ENCODE measurements around the gene AP5Z1. TPM values are rescaled to one million over a fixed set of nuclear protein-coding genes. Genes with fewer than 3 reads are reported as not detected.

Gene AP5Z1
- total RNA-seq, result 60.9 and 76.0 TPM in 2 replicates

- DNase-seq (ENCODE audit: extremely low read depth, low read depth, low spot score), result peak; percentile 56
These were observed at the start of gene AP5Z1 for GRCh38 chr7:4775250-4775847. Gene AP5Z1, plus strand, starts transcription at chr7:4775623. Its CDS starts 93 bp downstream, at chr7:4775716.

DNA sequence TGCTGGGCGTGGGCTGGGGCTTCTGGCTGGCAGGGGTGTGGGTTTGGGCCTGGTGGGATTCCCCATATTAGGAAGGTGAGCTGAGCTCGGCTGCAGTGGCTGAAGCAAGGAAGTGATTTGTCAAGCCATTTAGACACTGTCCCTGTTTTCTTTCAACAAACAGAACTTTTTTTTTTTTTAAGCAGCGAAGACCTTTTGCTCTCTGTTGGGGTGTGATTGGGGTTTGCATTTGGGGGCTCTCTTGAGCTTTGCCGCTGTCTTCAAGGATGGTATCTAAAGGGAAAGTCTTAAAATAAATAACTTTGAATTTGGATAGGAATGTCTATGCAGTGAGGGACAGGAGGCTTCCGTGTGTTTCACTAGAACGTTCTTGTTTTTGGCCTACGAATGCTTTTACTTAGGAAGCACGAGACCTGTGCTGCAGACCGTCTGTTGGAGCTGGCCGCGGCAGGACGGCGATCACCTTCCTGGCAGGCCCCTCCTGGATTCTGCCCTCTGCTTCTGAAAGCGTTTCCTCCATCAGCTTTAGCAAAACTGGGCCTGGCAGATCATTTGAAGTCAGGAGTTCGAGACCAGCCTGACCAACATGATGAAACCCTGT, 49.5 kb upstream of the AP5Z1 start:
- no peak for DNase-seq (ENCODE audit: extremely low read depth, low read depth, low spot score)

- no peak for DNase-seq (ENCODE audit: extremely low read depth, low read depth, low spot score)
These were observed 48.9 kb upstream of the AP5Z1 start for GRCh38 chr7:4726566-4726965.

GRCh38 chr7:4727914-4728705, 47.3 kb upstream of the AP5Z1 start:
- no peak for DNase-seq (ENCODE audit: extremely low read depth, low read depth, low spot score)

GRCh38 chr7:4729266-4729665, 46.2 kb upstream of the AP5Z1 start:
- DNase-seq (ENCODE audit: extremely low read depth, low read depth, low spot score), result no peak

DNA sequence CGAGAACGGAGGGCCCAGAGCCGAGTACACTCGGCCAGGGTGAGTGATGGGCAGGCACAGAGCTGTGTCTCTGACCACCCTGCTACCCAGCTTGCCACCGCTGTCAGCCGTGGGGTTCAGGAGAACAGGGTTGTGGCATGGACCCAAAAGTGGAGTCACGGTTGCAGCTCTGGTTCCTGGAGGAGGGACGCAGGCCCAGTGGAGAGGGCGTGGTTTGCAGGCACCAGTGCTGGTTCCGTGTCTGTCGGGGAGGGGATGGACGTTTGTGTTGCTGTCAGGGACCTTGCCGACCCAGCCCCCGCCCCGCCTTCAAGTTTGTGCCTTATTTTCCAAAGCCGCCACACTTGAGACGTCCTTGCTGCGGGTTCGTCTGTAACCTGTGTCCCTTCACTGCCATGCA, 45.1 kb upstream of the AP5Z1 start:
- DNase-seq (ENCODE audit: extremely low read depth, low read depth, low spot score), result no peak

- DNase-seq (ENCODE audit: extremely low read depth, low read depth, low spot score), result no peak
These were observed 44.5 kb upstream of the AP5Z1 start for GRCh38 chr7:4730971-4731370.

DNA sequence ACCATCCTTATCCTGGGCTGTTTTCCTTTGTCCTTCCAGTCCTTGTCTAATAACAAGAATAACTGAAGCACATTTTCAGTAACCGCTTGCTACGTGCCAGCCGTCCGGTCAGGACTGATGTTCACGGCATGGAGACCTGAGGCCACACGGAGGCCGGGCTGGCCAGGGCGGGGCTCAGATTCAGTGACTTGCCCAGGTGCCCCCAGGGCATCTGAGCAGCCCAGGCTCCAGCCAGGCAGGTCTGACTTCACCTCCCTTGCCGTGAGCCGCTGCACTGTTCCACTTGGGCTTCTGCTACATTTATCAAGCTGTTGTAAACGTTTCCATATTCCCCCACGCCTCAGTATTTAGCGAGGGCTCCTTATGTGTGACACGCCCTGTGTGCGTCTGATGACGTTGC, 43.6 kb upstream of the AP5Z1 start:
- no peak for DNase-seq (ENCODE audit: extremely low read depth, low read depth, low spot score)

DNA sequence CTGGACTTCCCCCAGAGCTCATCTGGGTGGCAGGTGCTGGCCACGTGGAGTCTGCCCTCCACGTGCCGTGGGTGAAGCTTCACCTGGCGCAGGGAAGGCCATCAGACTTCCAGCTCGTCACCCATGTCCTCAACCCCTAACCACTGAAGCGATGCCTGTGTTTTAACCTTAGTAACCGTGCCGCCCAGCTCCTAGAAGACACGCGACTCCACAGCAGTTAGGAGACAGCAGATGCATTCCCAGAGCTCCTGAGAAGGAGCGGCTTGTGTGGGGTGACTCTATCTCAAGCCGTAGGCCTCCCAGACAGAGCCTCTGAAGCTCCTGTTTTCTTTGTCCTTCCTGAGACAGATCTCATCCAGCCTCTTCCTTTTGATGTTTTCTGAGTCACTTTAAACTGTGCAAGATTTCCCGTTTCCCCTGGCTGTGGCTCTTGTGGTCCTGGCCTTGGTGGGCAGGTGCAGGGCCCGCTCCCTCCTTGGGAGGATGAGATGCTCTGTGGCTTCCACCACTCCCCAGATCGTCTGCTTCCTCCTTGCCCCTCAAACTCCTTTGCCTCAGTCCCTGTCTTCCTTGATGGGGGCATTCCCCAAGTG, 41.4 kb upstream of the AP5Z1 start:
- no peak for DNase-seq (ENCODE audit: extremely low read depth, low read depth, low spot score)

GRCh38 chr7:4734587-4735345, 40.7 kb upstream of the AP5Z1 start:
- no peak for DNase-seq (ENCODE audit: extremely low read depth, low read depth, low spot score)

GRCh38 chr7:4737300-4737699, 38.1 kb upstream of the AP5Z1 start:
- DNase-seq (ENCODE audit: extremely low read depth, low read depth, low spot score), result no peak

DNA sequence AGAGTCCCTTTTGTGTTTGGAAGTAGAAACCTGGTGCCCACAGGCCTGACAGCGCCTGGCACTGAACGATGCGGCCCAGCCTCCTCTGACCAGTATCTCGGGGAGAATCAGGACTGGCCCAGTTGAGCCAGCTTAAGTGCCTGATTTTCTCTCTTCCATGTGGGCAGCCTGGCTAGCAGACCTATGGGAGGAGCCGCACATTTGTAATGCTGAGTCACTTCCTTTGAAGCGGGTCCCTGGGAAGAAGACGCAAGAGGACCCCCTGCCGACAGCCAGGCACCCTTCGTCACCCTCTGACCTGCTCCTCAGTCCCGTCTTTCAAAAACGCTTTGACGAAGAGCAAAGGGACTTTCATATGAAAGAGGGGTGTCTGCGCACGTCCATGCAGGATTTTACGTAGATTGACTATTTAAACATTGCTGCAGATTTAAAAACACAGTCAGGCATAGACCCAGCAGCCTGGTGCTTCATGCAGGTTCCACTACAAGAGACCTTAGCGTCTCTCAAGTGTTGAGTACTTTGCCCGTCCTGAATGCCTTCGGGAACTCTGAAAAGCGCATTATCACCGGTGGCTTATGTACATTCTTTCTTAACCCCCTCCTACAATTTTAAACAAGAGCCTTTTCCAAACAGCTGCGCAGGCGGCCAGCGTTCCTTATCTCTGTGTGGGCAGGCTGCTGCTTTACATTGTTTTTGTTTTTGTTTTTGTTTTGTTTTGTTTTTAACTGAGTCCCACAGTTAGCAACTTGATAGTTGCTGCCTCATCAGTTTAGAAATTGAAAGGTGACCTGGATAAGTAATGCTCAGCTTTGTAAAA, 36.5 kb upstream of the AP5Z1 start:
- no peak for DNase-seq (ENCODE audit: extremely low read depth, low read depth, low spot score)

DNA sequence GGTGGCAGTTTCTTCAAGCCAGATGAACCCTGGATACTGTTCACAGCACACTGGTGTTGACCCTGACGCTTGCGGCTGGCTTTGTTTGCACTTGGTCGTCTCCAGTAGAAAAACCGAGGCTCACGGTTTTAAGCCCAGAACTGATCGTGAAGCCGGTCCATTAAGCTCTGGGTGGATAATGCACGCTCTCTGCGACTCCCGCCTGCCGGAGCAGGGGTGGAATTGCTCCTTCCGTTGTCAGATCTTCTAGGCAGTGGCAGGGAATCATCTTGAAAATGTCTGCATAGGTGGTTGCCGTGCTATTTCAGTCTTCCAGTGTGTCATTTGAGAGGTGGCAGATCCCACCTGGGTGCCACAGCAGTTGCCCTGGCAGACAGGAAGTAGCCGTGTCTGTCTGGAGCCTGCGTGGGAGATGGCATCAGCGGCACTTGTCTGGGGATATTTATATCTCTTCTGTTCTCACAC, 35.9 kb upstream of the AP5Z1 start:
- DNase-seq (ENCODE audit: extremely low read depth, low read depth, low spot score), result no peak

- DNase-seq (ENCODE audit: extremely low read depth, low read depth, low spot score), result no peak
These were observed 34.6 kb upstream of the AP5Z1 start for GRCh38 chr7:4740796-4741195.

DNA sequence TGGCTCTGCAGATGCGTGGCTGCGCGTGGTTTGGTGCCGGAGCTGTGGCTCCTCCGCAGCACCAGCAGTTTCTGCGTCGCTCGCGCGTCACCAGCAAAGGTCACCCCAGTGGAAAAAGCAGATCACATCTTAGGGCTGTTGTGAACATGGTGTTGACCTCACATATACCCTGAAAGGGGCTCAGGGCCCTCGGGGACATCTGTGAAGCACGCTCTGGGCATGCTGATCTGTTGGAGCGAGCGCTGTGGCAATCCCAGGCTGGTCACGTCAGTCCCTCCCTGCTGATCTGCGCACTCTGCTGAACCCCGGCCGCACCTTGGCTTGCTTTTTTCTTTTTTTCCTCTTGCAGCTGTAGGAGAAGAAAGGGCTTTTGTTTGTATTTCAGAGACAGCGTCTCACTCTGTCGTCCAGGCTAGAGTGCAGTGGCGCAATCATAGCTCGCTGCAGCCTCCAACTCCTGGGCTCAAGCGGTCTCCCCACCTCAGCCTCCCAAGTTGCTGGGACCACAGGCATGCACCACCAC, 33.3 kb upstream of the AP5Z1 start:
- DNase-seq (ENCODE audit: extremely low read depth, low read depth, low spot score), result no peak

DNA sequence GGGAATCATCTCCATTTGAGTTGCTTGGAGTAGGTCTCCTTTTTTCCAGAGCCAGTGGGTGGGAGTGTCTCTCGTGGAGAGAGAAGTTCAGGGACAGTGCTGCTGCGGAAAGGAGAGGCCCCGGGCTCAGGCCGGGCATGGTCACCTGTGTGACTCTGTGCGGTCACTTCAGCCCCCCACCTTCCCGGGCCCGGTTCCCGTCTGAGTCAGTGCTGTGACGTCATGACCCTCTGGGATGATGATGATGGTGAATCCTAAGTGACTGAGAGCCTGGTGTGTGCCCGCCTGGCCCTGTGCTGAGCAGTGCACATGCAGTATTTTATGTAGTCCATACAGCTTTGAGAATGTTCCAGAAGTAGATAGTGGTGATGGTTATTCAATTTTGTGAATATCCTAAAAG, 32.6 kb upstream of the AP5Z1 start:
- no peak for DNase-seq (ENCODE audit: extremely low read depth, low read depth, low spot score)

- DNase-seq (ENCODE audit: extremely low read depth, low read depth, low spot score), result peak; percentile 85
These were observed 30.8 kb upstream of the AP5Z1 start for GRCh38 chr7:4744391-4745264.

DNA sequence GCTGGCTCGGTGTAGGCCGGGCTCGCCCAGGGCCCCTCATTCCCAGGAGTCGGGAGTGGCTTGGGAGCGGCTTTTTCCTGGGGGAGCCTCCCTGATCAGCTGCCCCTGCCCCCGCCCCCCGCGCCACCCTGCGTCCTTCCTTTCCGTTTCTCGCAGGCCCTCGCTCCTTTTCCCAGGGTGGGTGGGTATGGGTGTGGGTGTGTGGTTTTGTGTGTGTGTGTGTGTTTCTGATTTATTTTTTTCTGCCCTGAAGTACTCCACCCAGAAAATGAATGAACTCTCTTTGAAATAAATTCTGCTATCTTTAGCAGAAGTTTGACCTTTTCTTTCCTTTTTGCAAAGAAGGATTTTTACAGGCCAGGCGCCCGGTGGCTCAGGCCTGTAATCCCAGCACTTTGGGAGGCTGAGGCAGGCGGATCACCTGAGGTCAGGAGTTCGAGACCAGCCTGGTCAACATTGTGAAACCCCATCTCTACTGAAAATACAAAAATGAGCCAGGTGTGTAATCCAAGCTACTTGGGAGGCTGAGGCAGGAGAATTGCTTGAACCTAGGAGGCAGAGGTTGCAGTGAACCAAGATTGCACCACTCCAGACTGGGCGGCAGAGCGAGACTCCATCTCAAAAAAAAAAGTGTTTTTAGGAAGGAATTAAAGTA, 30.0 kb upstream of the AP5Z1 start:
- no peak for DNase-seq (ENCODE audit: extremely low read depth, low read depth, low spot score)

Data from glomerular endothelial cell (primary cell).